DOHH2 (cell line): ENCODE measurements around the gene OLFM1.

Experiments used
- H3F3A ChIP-seq: fragments of 200-600 bp; sonication (generic), shearing (Covaris generic); 2 replicates; pipeline ENCODE4 v1.6.0; 2016; ENCODE audit warnings: antibody characterized with exemption, mild to moderate bottlenecking; ENCODE audit not compliant: control insufficient read depth, insufficient read depth
- H3K27ac ChIP-seq: fragments of 200-600 bp; sonication (generic); 2 replicates; pipeline ENCODE4 v1.5.1; 2014; ENCODE audit warnings: low read depth, mild to moderate bottlenecking, low read length, moderate library complexity
- H3K27me3 ChIP-seq: fragments of 200-600 bp; sonication (generic); 2 replicates; pipeline ENCODE4 v1.6.1; 2014; ENCODE audit warnings: mild to moderate bottlenecking, low read length, mixed read lengths; ENCODE audit not compliant: control insufficient read depth
- H3K36me3 ChIP-seq: fragments of 200-600 bp; sonication (generic); 2 replicates; pipeline ENCODE4 v1.6.1; 2014; ENCODE audit warnings: mild to moderate bottlenecking, low read length, moderate library complexity, mixed read lengths; ENCODE audit not compliant: control insufficient read depth
- H3K4me1 ChIP-seq: fragments of 200-600 bp; sonication (generic); 2 replicates; pipeline ENCODE4 v1.6.1; 2014; ENCODE audit warnings: mild to moderate bottlenecking, low read length, mixed read lengths; ENCODE audit not compliant: control insufficient read depth
- H3K4me2 ChIP-seq: fragments of 200-600 bp; sonication (generic); 2 replicates; pipeline ENCODE4 v1.6.0; 2014; ENCODE audit warnings: mild to moderate bottlenecking, low read length, moderate library complexity
- H3K4me3 ChIP-seq: fragments of 200-600 bp; sonication (generic); 2 replicates; pipeline ENCODE4 v1.5.1; 2014; ENCODE audit warnings: mild to moderate bottlenecking, low read length, mixed read lengths
- H3K79me2 ChIP-seq: fragments of 200-600 bp; sonication (generic); 2 replicates; pipeline ENCODE4 v1.6.1; 2014; ENCODE audit warnings: mild to moderate bottlenecking, low read length, mixed read lengths; ENCODE audit not compliant: control insufficient read depth
- H3K9me2 ChIP-seq: fragments of 200-600 bp; sonication (generic); replicated peaks from 2 replicates; pipeline ENCODE4 v1.6.1; 2014; ENCODE audit warnings: mild to moderate bottlenecking, low read length, mixed read lengths; ENCODE audit not compliant: control insufficient read depth
- H3K9me3 ChIP-seq: fragments of 200-600 bp; sonication (generic); 2 replicates; pipeline ENCODE4 v1.6.1; 2014; ENCODE audit warnings: antibody characterized with exemption, low read length, mixed read lengths; ENCODE audit not compliant: control insufficient read depth, insufficient read depth
- H4K20me1 ChIP-seq: fragments of 200-600 bp; sonication (generic); 2 replicates; pipeline ENCODE4 v1.6.0; 2014; ENCODE audit warnings: low read depth, mild to moderate bottlenecking, antibody characterized with exemption, low read length, moderate library complexity; ENCODE audit not compliant: control insufficient read depth, insufficient read depth
- CTCF ChIP-seq: fragments of 200-600 bp; sonication (generic); IDR thresholded peaks from one replicate; pipeline ENCODE4 v1.5.1; 2014; ENCODE audit warnings: antibody characterized with exemption, mild to moderate bottlenecking, low read depth, low read length; ENCODE audit not compliant: poor library complexity, severe bottlenecking
- EZH2phosphoT487 ChIP-seq: fragments of 200-600 bp; sonication (generic); IDR thresholded peaks from 2 replicates; pipeline ENCODE4 v1.6.1; 2017; ENCODE audit warnings: borderline replicate concordance, mild to moderate bottlenecking, antibody characterized with exemption, low read length, moderate library complexity, mixed read lengths

OLFM1 gene

GRCh38 chr9:135088979-135089847, 1.7 kb downstream of the OLFM1 start:
- Histone ChIP-seq H3K36me3 (no peaks in the 10 kb centered on the region), H3K27ac (no peak overlapping the region), H3K27me3 (no peaks in the 10 kb centered on the region), H3K9me2 (no peaks in the 10 kb centered on the region), H3K4me2 (no peak overlapping the region), H3K79me2 (no peaks in the 10 kb centered on the region), H3K9me3 (no peaks in the 10 kb centered on the region), H3K4me1 (no peaks in the 10 kb centered on the region), H4K20me1 (no peaks in the 10 kb centered on the region), H3F3A (no peaks in the 10 kb centered on the region), H3K4me3 (no peak overlapping the region)
- no peak for TF ChIP-seq EZH2phosphoT487
- TF ChIP-seq CTCF, result no peak

- no peaks in the 10 kb centered on the region for H3F3A ChIP-seq
- no peaks in the 10 kb centered on the region for H3K27me3 ChIP-seq
- H4K20me1 ChIP-seq, result no peaks in the 10 kb centered on the region
- no peaks in the 10 kb centered on the region for H3K9me3 ChIP-seq
- no peak overlapping the region for H3K4me2 ChIP-seq
- H3K36me3 ChIP-seq, result no peaks in the 10 kb centered on the region
- no peaks in the 10 kb centered on the region for H3K4me1 ChIP-seq
- TF ChIP-seq CTCF (no peak), EZH2phosphoT487 (no peak)
- no peaks in the 10 kb centered on the region for H3K9me2 ChIP-seq
- H3K4me3 ChIP-seq, result no peak overlapping the region
- H3K79me2 ChIP-seq, result no peaks in the 10 kb centered on the region
- H3K27ac ChIP-seq, result no peak overlapping the region
These were observed 2.6 kb downstream of the OLFM1 start for GRCh38 chr9:135090081-135090480.

GRCh38 chr9:135090547-135090946, 3.1 kb downstream of the OLFM1 start:
- Histone ChIP-seq H3K9me3 (no peaks in the 10 kb centered on the region), H3K9me2 (no peaks in the 10 kb centered on the region), H3K4me3 (no peak overlapping the region)

More at GRCh38 chr9:135090547-135090946, 3.1 kb downstream of the OLFM1 start:
- Histone ChIP-seq H3K27me3 (no peaks in the 10 kb centered on the region), H3K36me3 (no peaks in the 10 kb centered on the region), H3K4me2 (no peak overlapping the region), H3K79me2 (no peaks in the 10 kb centered on the region), H3K4me1 (no peaks in the 10 kb centered on the region), H3F3A (no peaks in the 10 kb centered on the region), H3K27ac (no peak overlapping the region), H4K20me1 (no peaks in the 10 kb centered on the region)
- TF ChIP-seq EZH2phosphoT487 (no peak), CTCF (no peak)
